CD14-positive monocyte (primary cell): ENCODE data around the gene RAB37. TPM values are rescaled to one million over a fixed set of nuclear protein-coding genes. Genes with fewer than 3 reads are reported as not detected.

ENCODE experiments used
- DNase-seq, 3 donors: peaks; one replicate each; pipeline ENCODE4 v3.0.0-alpha.2; 2011 to 2022
- H2AFZ ChIP-seq: 2 replicates; pipeline ENCODE4 v1.6.0; 2012; ENCODE audit warnings: mild to moderate bottlenecking, low read depth, low read length, inconsistent platforms; ENCODE audit not compliant: insufficient read depth, poor library complexity, severe bottlenecking
- H3K27ac ChIP-seq, 2 donors: 1 replicate in 1 of 2; 2 replicates in 1 of 2; pipeline ENCODE4 v1.5.1; 2012 to 2013; ENCODE audit warnings: low read length in 2 of 2, control low read depth in 1 of 2, inconsistent platforms in 1 of 2, low read depth in 1 of 2, mild to moderate bottlenecking in 1 of 2
- H3K27me3 ChIP-seq, 2 donors: one replicate each; pipeline versions ENCODE4 v1.6.0 to v1.6.1; 2011 to 2013; ENCODE audit warnings: low read length in 2 of 2; ENCODE audit not compliant: control insufficient read depth in 2 of 2, insufficient read depth in 2 of 2
- H3K36me3 ChIP-seq, 2 donors: replicated peaks in 1 of 2; 1 replicate in 1 of 2; 2 replicates in 1 of 2; pipeline versions ENCODE4 v1.5.1 to v1.6.1; 2012 to 2013; ENCODE audit warnings: low read length in 2 of 2, control low read depth in 1 of 2, inconsistent platforms in 1 of 2, mild to moderate bottlenecking in 1 of 2; ENCODE audit not compliant: insufficient read depth in 2 of 2, control insufficient read depth in 1 of 2
- H3K4me1 ChIP-seq, 2 donors: 1 replicate in 1 of 2; 2 replicates in 1 of 2; pipeline versions ENCODE4 v1.5.1 to v1.6.1; 2012 to 2013; ENCODE audit warnings: low read length in 2 of 2, control low read depth in 1 of 2, inconsistent platforms in 1 of 2, mild to moderate bottlenecking in 1 of 2, moderate library complexity in 1 of 2; ENCODE audit not compliant: insufficient read depth in 2 of 2, control insufficient read depth in 1 of 2
- H3K4me2 ChIP-seq: replicated peaks from 2 replicates; pipeline ENCODE3; 2012; ENCODE audit warnings: low read length, moderate library complexity, mild to moderate bottlenecking; ENCODE audit not compliant: poor library complexity, severe bottlenecking; ENCODE audit errors: extremely low read depth
- H3K4me3 ChIP-seq, 3 experiments: fragments of 200-600 bp in 1 of 3; sonication (generic) in 1 of 3; replicated peaks in 1 of 3; 1 replicate in 2 of 3; 2 replicates in 1 of 3; pipeline ENCODE4 v1.5.1; 2011 to 2013; ENCODE audit warnings: low read length in 3 of 3, mild to moderate bottlenecking in 3 of 3, control low read depth in 2 of 3, low read depth in 2 of 3, inconsistent platforms in 1 of 3, moderate library complexity in 1 of 3
- H3K79me2 ChIP-seq: 2 replicates; pipeline ENCODE4 v1.6.0; 2012; ENCODE audit warnings: mild to moderate bottlenecking, control low read depth, inconsistent platforms, low read length, moderate library complexity; ENCODE audit not compliant: insufficient read depth
- H3K9ac ChIP-seq: 2 replicates; pipeline ENCODE4 v1.6.0; 2017; ENCODE audit warnings: low read length, mild to moderate bottlenecking; ENCODE audit not compliant: insufficient read depth, poor library complexity, severe bottlenecking
- H3K9me3 ChIP-seq, 2 donors: replicated peaks in 1 of 2; 1 replicate in 1 of 2; 2 replicates in 1 of 2; pipeline versions ENCODE4 v1.5.1 to v1.6.1; 2012 to 2013; ENCODE audit warnings: low read length in 2 of 2, control low read depth in 1 of 2; ENCODE audit not compliant: control insufficient read depth in 1 of 2, insufficient read depth in 1 of 2
- H4K20me1 ChIP-seq: 2 replicates; pipeline ENCODE4 v1.6.0; 2012; ENCODE audit warnings: mild to moderate bottlenecking, low read length, control low read depth, moderate library complexity; ENCODE audit not compliant: insufficient read depth
- H3K27ac Mint-ChIP-seq, 7 donors: one replicate each; pipeline ENCODE4 v1.8.0; 2020; ENCODE audit warnings: mild to moderate bottlenecking in 7 of 7, mixed read lengths in 7 of 7, moderate library complexity in 6 of 7, inconsistent platforms in 2 of 7
- H3K27me3 Mint-ChIP-seq, 3 donors: one replicate each; pipeline ENCODE4 v1.8.0; 2021 to 2022; ENCODE audit warnings: low read depth in 3 of 3, mild to moderate bottlenecking in 3 of 3, mixed read lengths in 3 of 3, moderate library complexity in 3 of 3, inconsistent platforms in 1 of 3
- H3K36me3 Mint-ChIP-seq, 2 donors: one replicate each; pipeline ENCODE4 v1.8.0; 2020; ENCODE audit warnings: mixed read lengths in 2 of 2, inconsistent platforms in 1 of 2, mild to moderate bottlenecking in 1 of 2
- H3K4me1 Mint-ChIP-seq: one replicate; pipeline ENCODE4 v1.8.0; 2020; ENCODE audit warnings: mild to moderate bottlenecking, mixed read lengths
- H3K4me3 Mint-ChIP-seq, 2 donors: one replicate each; pipeline ENCODE4 v1.8.0; 2020; ENCODE audit warnings: mild to moderate bottlenecking in 2 of 2, mixed read lengths in 2 of 2, moderate library complexity in 1 of 2
- H3K9me3 Mint-ChIP-seq, 7 donors: one replicate each; pipeline ENCODE4 v1.8.0; 2020 to 2022; ENCODE audit warnings: mixed read lengths in 7 of 7, mild to moderate bottlenecking in 6 of 7, moderate library complexity in 6 of 7, inconsistent platforms in 2 of 7
- whole genome bisulfite sequencing: methylation state at CpG from one replicate; pipeline ENCODE4 v1.1.5; 2013; ENCODE audit warnings: missing lambda C conversion rate; ENCODE audit not compliant: insufficient coverage; 5-methylcytosine and 5-hydroxymethylcytosine counted together
- intact Hi-C, 2 donors: fragments of 100-400 bp; cut with micrococcal nuclease; formaldehyde crosslinking; loops; one replicate each; pipeline versions ENCODE4 v1.15.0 to v1.15.1; 2023
- polyA plus RNA-seq, 3 donors: library from polyadenylated mRNA; depleted of rRNA in 1 of 3; unstranded in 2 of 3; stranded (reverse) in 1 of 3; fragments of 300-500 nt in 2 of 3; fragments of >200 nt in 1 of 3; fragmentation: Illumina TruSeq in 2 of 3; gene quantifications; 1 replicate in 2 of 3; 2 replicates in 1 of 3; pipeline ENCODE4 v1.2.3, GENCODE V29; 2012 to 2021
- TF ChIP-seq, protein P1 (sequence below): fragments of 200-600 bp; IDR thresholded peaks from one replicate; pipeline ENCODE4 v1.8.0; 2022; ENCODE audit warnings: antibody characterized with exemption, mild to moderate bottlenecking

Gene RAB37
- polyA plus RNA-seq, 3 donors = 26.8 to 40.9 (median 33.1) TPM

DNA sequence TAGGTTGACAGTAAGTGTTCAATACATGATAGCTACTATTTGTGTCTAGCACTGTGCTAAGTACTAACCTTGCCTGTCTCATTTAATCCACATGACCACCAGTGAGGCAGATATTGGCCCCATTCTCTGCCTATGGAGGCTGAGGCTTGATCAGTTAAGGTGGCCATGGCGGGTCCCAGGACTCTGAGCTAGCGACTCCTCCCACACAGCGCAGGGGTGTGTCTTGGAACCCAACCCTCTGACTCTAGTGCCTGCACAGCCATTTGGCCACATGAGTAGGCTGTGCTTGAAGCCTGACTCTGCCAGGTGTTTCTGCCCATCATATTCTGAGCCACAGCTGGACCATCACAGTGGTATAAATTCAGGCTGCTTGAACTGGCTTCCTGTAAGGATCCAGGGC lies 17.8 kb downstream of the RAB37 start:
- Histone ChIP-seq H3K27me3 (no peaks in the 10 kb centered on the region), H4K20me1 (peaks cover 100% of the 10 kb centered on the region), H3K79me2 (peaks cover 100% of the 10 kb centered on the region), H3K27ac (no peak overlapping the region), H3K9ac (no peak overlapping the region), H3K4me2 (no peak overlapping the region), H3K4me1 (peaks cover 65 to 76% of the 10 kb centered on the region in 2 donors), H3K36me3 (peaks cover 6 to 21% of the 10 kb centered on the region in 2 donors), H2AFZ (no peak overlapping the region), H3K4me3 (no peak overlapping the region), H3K9me3 (no peaks in the 10 kb centered on the region)
- DNase-seq = no peak
- H3K4me3 Mint-ChIP-seq = no peak overlapping the region
- WGBS = 96% methylated on average over 3 of the region's 3 CpGs
- H3K9me3 Mint-ChIP-seq = no peaks in the 10 kb centered on the region
- H3K27ac Mint-ChIP-seq = no peak overlapping the region
- H3K27me3 Mint-ChIP-seq = peaks cover 0 to 1% (median 0%) of the 10 kb centered on the region in 3 donors
- H3K36me3 Mint-ChIP-seq = peaks cover 31 to 41% of the 10 kb centered on the region in 2 donors
- TF ChIP-seq, protein P1, sequence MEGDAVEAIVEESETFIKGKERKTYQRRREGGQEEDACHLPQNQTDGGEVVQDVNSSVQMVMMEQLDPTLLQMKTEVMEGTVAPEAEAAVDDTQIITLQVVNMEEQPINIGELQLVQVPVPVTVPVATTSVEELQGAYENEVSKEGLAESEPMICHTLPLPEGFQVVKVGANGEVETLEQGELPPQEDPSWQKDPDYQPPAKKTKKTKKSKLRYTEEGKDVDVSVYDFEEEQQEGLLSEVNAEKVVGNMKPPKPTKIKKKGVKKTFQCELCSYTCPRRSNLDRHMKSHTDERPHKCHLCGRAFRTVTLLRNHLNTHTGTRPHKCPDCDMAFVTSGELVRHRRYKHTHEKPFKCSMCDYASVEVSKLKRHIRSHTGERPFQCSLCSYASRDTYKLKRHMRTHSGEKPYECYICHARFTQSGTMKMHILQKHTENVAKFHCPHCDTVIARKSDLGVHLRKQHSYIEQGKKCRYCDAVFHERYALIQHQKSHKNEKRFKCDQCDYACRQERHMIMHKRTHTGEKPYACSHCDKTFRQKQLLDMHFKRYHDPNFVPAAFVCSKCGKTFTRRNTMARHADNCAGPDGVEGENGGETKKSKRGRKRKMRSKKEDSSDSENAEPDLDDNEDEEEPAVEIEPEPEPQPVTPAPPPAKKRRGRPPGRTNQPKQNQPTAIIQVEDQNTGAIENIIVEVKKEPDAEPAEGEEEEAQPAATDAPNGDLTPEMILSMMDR = no peak
- H3K4me1 Mint-ChIP-seq = peaks cover 86% of the 10 kb centered on the region
- intact Hi-C loops = no loop called here

DNA sequence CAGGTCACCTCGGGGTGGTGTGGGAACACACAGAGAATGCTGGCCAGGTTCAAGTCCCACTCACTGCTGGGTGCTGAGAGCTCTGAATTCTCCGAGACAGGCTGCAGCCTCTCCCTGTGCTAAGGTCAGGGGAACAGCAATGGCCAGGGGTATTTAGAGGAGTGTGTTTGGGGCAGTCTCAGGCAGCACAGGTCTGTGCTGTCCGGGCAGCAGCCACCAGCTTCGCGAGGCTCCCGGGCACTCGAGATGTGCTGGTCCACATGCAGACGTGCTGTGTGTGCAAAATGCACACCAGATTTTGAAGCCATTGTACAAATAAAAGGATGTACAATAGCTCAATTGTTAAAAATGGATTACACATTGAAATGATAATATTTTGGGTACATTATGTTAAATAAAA lies 18.5 kb downstream of the RAB37 start:
- Histone ChIP-seq H3K4me3 (no peak overlapping the region), H4K20me1 (peaks cover 100% of the 10 kb centered on the region), H3K36me3 (peaks cover 6 to 21% of the 10 kb centered on the region in 2 donors), H3K79me2 (peaks cover 100% of the 10 kb centered on the region), H3K27ac (no peak overlapping the region), H3K4me1 (peaks cover 64 to 76% of the 10 kb centered on the region in 2 donors), H3K27me3 (no peaks in the 10 kb centered on the region), H3K9ac (no peak overlapping the region), H3K4me2 (no peak overlapping the region), H3K9me3 (no peaks in the 10 kb centered on the region), H2AFZ (no peak overlapping the region)
- no peak for DNase-seq
- Mint-ChIP-seq H3K4me3 (no peak overlapping the region), H3K27ac (no peak overlapping the region), H3K9me3 (no peaks in the 10 kb centered on the region), H3K4me1 (peaks cover 86% of the 10 kb centered on the region), H3K36me3 (peaks cover 27 to 41% of the 10 kb centered on the region in 2 donors), H3K27me3 (peaks cover 0 to 1% (median 0%) of the 10 kb centered on the region in 3 donors)
- intact Hi-C loops = no loop called here
- 100% methylated on average over 4 of the region's 8 CpGs for WGBS
- TF ChIP-seq, protein P1 = no peak
